HS-27A (cell line): ENCODE results near the gene FGGY.
"Not testable (repeated sequence)": the region's sequence is repeated elsewhere in the genome, so short reads cannot be mapped to it uniquely, and the experiment has no call there.

Source experiments
- DNase-seq: peaks from one replicate; pipeline ENCODE4 v3.0.0-alpha.2; 2012; ENCODE audit warnings: low read depth, missing footprints

Gene FGGY

GRCh38 chr1:59444520-59444919, 147.6 kb downstream of the FGGY start:
- DNase-seq, result no peak

- DNase-seq, result no peak
These were observed 148.1 kb downstream of the FGGY start for GRCh38 chr1:59445040-59445439.

- DNase-seq, result no peak
These were observed 149.5 kb downstream of the FGGY start for GRCh38 chr1:59446257-59446901.

GRCh38 chr1:59452026-59452425, 155.1 kb downstream of the FGGY start:
- DNase-seq, result no peak

GRCh38 chr1:59452559-59452958, 155.7 kb downstream of the FGGY start:
- no peak for DNase-seq

- no peak for DNase-seq
These were observed 156.5 kb downstream of the FGGY start for GRCh38 chr1:59453297-59453968.

GRCh38 chr1:59455206-59455605, 158.3 kb downstream of the FGGY start:
- no peak for DNase-seq

- no peak for DNase-seq
These were observed 160.9 kb downstream of the FGGY start for GRCh38 chr1:59457786-59458185.

GRCh38 chr1:59458884-59459283, 162.0 kb downstream of the FGGY start:
- DNase-seq, result no peak

- DNase-seq, result not testable (repeated sequence)
These were observed 166.0 kb downstream of the FGGY start for GRCh38 chr1:59462942-59463341.

- not testable (repeated sequence) for DNase-seq
These were observed 168.6 kb downstream of the FGGY start for GRCh38 chr1:59465478-59465877.

GRCh38 chr1:59468828-59469428, 172.0 kb downstream of the FGGY start:
- no peak for DNase-seq

GRCh38 chr1:59471991-59472570, 175.2 kb downstream of the FGGY start:
- not testable (repeated sequence) for DNase-seq

GRCh38 chr1:59473831-59474230, 176.9 kb downstream of the FGGY start:
- no peak for DNase-seq

GRCh38 chr1:59474496-59474895, 177.6 kb downstream of the FGGY start:
- DNase-seq, result no peak

- DNase-seq, result no peak
These were observed 178.8 kb downstream of the FGGY start for GRCh38 chr1:59475737-59476136.

GRCh38 chr1:59477286-59477685, 180.4 kb downstream of the FGGY start:
- no peak for DNase-seq

- no peak for DNase-seq
These were observed 181.0 kb downstream of the FGGY start for GRCh38 chr1:59477867-59478266.

- DNase-seq, result no peak
These were observed 181.9 kb downstream of the FGGY start for GRCh38 chr1:59478822-59479221.

GRCh38 chr1:59480188-59480888, 183.4 kb downstream of the FGGY start:
- no peak for DNase-seq

- DNase-seq, result no peak
These were observed 185.1 kb downstream of the FGGY start for GRCh38 chr1:59481881-59482505.

GRCh38 chr1:59482986-59483385, 186.1 kb downstream of the FGGY start:
- no peak for DNase-seq
